ENCODE results near the gene NABP1. TPM values are rescaled to one million over a fixed set of nuclear protein-coding genes. Genes with fewer than 3 reads are reported as not detected.
"Not testable (repeated sequence)": the region's sequence is repeated elsewhere in the genome, so short reads cannot be mapped to it uniquely, and the experiment has no call there.

Gene NABP1
- total RNA-seq, 1 donor = 74.7 TPM

DNA sequence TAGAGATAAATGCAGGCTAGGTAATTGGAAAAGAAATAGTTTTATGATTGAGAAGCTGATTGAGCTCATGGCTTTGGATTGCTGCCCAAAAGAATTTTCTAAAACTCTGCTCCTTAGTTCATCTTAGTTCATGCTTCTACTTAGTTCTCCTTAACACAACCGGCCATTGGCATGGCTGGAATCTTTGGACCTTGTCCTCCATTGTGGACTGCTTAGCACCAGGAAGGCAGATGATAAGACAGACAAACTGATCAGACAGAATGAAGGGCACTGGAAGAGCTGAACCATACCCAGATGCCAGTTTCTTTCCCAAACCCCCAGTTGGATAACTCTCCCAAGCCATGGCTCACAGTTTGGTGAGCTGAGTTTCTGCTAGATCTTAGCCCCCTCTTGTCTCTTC lies 36.3 kb upstream of the NABP1 start:
- TF ChIP-seq, protein P1, sequence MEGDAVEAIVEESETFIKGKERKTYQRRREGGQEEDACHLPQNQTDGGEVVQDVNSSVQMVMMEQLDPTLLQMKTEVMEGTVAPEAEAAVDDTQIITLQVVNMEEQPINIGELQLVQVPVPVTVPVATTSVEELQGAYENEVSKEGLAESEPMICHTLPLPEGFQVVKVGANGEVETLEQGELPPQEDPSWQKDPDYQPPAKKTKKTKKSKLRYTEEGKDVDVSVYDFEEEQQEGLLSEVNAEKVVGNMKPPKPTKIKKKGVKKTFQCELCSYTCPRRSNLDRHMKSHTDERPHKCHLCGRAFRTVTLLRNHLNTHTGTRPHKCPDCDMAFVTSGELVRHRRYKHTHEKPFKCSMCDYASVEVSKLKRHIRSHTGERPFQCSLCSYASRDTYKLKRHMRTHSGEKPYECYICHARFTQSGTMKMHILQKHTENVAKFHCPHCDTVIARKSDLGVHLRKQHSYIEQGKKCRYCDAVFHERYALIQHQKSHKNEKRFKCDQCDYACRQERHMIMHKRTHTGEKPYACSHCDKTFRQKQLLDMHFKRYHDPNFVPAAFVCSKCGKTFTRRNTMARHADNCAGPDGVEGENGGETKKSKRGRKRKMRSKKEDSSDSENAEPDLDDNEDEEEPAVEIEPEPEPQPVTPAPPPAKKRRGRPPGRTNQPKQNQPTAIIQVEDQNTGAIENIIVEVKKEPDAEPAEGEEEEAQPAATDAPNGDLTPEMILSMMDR (IDR thresholded peaks at IDR 0.05; ENCODE audit: insufficient read depth, low read length) = no peak
- H3K4me3 ChIP-seq (ENCODE audit: low read depth, low read length) = no peak overlapping the region

DNA sequence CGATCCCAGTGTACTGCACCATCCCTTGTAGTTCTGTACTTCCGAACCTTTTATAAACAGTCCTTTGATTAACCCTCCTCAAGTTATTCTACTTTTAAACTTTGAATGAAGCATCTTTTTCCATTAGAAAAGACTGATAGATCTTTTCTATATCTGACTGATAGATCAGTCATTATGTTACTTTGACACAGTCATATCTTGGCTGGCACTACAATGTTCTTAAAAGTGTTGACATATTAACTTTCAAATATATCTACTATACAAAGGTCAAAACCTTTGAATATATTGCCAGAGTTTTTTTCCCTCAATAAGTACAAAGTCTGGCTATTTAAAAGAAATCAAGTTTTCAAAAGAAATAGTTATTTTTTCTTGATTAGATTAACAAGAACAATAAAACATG lies 35.4 kb upstream of the NABP1 start:
- TF ChIP-seq, protein P1 (IDR thresholded peaks at IDR 0.05; ENCODE audit: insufficient read depth, low read length) = no peak
- no peak overlapping the region for H3K4me3 ChIP-seq (ENCODE audit: low read depth, low read length)
- DNase-seq (ENCODE audit: low read depth) = no peak

More for the DNA sequence above, 36.3 kb upstream of the NABP1 start:
- no peak for DNase-seq (ENCODE audit: low read depth)

DNA sequence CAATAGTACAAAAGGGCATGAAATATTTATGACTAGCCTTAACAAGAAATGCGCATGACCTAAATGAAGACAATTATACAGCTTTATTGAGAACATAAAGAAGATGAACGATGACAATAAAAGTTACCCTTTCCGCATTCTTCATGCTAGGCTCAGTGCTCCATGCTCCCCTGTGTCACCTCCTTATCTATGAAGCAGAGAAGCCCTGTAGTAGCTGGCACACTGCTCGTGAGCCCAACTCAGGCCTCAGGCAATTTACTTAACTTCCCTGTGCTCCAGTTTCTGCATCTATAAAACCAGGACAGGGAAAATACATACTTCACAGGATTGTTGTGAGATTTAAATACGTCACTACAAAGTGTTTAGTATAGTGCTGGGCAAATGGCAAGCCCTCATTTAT lies 34.5 kb upstream of the NABP1 start:
- DNase-seq (ENCODE audit: low read depth) = no peak
- TF ChIP-seq, protein P1 (IDR thresholded peaks at IDR 0.05; ENCODE audit: insufficient read depth, low read length) = no peak
- H3K4me3 ChIP-seq (ENCODE audit: low read depth, low read length) = no peak overlapping the region

DNA sequence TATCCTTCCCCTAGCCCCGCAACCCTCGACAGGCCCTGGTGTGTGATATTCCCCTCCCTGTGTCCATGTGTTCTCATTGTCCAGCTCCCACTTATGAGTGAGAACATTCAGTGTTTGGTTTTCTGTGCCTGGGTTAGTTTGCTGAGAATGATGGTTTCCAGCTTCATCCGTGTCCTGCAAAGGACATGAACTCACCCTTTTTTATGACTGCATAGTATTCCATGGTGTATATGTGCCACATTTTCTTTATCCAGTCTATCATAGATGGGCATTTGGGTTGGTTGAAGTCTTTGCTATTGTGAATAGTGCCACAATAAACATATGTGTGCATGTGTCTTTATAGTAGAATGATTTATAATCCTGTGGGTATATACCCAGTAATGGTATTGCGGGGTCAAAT lies 33.3 kb upstream of the NABP1 start:
- H3K4me3 ChIP-seq (ENCODE audit: low read depth, low read length); DNase-seq (ENCODE audit: low read depth): not testable (repeated sequence)

DNA sequence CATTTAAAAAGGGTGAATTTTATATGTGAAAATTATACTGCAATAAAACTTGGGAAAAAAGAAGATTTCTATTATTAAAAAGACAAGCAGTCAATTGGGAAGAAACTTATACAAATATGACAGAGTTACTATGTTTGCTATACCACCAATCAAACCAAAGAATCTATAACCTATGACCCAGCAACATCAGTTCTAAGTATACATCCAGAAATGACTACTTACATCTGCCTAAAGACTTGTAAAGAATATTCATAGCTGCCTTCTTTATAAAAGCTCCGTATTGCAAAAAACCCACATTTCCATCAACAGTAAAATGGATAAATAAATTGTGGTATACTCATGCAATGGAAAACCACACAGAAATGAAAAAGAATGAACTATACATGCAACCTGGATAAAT lies 32.9 kb upstream of the NABP1 start:
- TF ChIP-seq, protein P1 (IDR thresholded peaks at IDR 0.05; ENCODE audit: insufficient read depth, low read length) = no peak

DNA sequence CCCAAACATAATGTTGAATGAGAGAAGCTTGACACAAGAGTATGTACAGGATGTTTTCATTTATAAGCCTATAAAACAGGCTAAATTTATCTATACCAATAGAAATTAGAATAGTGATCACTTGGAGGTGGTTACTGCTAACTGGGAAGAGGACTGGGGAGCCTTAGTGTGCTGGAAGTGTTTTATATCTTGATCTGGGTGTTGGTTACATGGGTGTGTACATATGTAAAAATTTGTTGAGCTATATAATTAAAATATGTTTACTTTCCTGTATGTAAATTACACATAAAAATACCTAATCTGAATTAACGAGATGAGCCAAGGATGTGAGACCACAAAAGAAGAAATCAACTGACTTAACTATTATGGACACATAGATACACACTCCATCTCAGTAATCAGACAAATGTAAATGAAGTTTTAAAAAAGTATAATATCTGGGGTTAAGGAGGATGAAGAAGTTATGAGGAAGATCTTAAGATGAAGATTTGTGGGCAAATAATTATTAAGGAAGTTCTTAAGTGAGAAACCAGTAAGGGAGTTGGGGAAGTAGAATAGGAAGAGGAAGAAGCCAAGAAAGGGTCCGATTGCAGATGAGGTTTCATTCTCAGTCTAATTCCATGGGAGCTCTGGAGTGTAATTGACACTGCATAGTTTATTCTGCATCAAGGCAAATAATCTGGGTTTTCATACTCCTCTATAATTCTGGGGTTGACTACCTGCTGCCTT lies 32.3 kb upstream of the NABP1 start:
- DNase-seq (ENCODE audit: low read depth) = no peak
- TF ChIP-seq, protein P1 (IDR thresholded peaks at IDR 0.05; ENCODE audit: insufficient read depth, low read length) = no peak
- no peak overlapping the region for H3K4me3 ChIP-seq (ENCODE audit: low read depth, low read length)

More for the DNA sequence above, 32.9 kb upstream of the NABP1 start:
- no peak overlapping the region for H3K4me3 ChIP-seq (ENCODE audit: low read depth, low read length)
- no peak for DNase-seq (ENCODE audit: low read depth)

DNA sequence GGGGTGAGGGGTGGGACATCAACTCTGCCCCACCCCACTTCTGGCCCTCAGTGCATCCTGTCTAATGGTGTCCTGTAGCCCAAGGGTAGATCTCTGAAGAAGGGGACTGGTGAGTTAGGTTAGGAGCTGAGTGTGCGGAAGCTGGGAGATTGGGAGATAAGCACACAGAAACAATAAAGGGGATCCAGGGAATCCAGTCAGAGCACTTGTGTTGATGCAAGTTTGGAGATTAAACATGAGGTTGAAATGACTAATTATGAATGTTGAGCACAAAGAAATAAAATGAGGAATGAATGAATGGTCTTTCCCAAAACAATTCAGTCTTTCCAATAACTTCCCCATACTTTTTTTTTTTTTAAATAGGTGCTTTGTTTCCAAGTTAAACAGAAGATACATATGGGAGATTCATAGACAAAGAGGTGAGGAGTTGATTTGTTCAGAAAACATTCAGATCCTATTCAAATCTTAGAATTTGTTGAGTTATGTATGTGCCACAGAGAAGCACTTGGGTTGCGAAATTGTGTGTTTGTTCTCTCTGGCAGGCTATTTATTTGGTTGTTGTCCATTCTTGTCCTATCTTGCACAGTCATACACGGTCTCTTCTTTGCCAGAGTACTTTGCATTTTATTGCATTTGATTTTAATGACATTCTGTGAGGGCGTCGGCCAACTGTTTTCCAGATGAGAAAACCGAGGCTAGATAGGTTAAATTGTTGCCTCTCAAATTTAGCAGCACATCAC lies 31.6 kb upstream of the NABP1 start:
- no peak overlapping the region for H3K4me3 ChIP-seq (ENCODE audit: low read depth, low read length)
- TF ChIP-seq, protein P1 (IDR thresholded peaks at IDR 0.05; ENCODE audit: insufficient read depth, low read length) = no peak
- DNase-seq (ENCODE audit: low read depth) = peak; percentile 48
